Pons (tissue), 1 donor: ENCODE measurements around the gene SLC47A2.

Experiments
- DNase-seq: peaks from one replicate; pipeline ENCODE4 v3.0.0-alpha.2; 2016; ENCODE audit warnings: low spot score

The SLC47A2 gene

DNA sequence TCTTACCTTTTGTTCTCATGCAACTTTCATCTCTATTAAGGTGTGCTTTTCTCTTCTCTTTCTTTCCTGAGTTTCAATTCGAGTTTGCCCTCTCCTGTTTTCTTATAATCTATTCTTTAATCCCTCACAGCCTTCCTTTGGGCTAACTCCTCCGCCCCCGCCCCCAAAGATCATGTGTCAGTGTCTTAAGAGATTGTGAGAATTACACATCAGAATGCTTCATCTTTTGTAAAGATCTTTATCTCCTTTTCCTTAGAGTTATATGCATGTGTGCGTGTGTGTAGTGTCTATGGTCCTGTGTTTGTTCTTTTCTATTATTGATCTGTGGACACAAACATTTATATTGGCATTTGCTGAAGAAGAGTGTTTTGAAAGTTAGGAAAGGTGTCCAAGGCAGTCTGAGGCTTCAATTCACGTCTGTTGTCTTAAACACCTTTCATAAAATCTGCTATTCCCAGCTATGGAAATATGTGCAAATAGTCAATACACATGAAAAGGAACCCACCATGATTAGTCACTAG lies 74.0 kb downstream of the SLC47A2 start:
- no peak for DNase-seq

DNA sequence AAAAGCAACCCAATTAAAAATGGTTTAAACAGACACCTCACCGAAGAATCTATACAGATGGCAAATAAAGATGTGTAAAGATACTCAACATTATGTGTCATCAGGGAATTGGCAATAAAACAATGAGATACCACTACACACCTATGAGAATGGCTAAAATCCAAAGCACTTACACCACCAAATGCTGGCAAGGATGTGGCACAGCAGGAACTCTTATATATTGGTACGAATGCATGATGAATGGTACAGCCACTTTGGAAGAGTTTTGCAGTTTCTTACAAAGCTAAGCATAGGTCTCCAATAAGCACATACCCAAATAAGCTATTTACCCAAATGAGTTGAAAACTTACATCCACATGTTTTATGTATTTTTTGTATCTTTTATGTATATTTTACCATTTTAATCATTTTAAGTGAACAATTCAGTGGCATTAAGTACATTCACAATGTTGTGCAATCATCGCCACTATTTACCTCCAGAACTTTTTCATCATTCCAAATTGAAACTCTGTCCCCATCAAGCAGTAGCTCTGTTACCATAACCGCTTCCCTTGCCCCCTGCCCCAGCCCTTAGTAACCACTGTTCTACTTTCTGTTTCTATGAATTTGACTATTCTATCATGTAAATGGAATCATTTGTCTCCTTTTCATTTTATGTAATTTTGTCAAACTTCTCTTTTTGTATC lies 74.6 kb downstream of the SLC47A2 start:
- no peak for DNase-seq

DNA sequence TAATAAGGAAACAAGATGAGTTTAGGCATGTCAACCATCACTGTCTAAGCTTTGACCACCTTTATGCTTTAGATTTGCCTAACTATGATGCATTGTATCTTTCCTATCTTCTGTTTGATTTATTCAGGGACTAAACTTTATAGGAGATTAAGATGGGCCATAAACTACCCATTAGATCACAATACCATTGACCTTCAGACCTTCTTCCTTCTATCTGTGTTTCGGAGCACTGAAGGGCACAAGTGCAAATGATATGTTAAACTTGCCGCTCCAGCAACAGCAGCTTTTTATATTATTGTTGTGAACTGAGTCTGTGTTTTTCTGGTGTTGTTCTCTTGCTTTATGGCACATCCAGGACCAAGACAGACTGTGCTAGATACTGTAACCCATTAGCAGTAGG lies 84.5 kb downstream of the SLC47A2 start:
- DNase-seq: no peak

DNA sequence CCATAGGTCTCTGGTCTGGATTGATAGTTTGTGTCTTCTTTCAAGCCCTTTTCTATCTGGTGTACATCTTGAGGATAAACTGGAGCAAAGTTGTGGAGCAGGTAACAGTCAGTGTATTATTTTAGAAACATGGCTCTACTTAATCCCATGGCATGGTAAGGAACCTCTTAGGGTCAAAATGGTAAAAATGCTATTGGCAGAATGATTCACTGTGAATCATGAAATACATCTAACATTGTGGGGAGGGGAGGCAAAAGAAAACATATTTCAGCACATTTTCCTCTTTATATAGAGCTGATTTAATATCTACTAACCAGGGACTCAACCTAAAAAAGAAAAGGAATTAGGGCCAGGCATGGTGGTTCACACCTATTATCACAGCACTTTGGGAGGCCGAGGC lies 85.7 kb downstream of the SLC47A2 start:
- no peak for DNase-seq

DNA sequence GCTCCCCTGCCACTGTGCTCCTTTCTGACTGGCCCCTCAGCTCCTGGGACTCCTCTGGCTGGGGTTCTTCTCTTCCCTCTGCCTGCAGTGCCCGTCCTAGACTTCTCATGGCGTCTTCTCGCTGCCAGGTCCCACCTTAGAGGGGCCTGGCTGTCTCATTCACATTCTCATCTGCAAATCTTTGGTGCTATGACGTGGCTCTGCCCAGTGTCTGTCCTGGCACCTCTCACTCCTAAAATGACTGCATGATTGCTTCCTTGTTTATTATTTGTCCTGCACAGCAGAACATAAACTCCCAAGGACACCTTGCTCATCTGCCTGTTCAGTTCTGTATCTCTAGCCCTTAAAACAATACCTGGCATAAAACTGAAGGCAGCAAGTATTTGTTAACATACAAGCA lies 86.3 kb downstream of the SLC47A2 start:
- DNase-seq: no peak

DNA sequence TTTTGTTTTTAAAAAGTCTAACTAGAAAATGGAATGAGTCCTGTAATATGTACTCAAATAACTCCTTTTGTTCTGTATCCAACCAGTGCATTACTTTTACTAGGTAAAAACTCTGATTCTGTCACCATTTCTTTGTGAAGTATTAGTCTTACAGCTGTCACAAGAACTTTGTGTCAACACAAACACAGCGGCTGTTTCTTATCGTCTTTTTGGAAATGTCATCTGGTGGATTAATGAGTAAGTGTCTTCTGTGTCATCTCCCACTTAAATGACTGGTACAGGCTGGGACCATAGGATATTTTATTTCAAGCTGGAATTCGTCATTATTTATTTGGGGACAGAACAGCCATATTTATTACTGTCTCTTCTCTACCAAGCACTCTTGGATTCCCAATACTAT lies 86.9 kb downstream of the SLC47A2 start:
- DNase-seq: no peak
